GM21360 (cell line): ENCODE measurements around the gene ZDHHC16.
"Not testable (repeated sequence)": the region's sequence is repeated elsewhere in the genome, so short reads cannot be mapped to it uniquely, and the experiment has no call there.

Source experiments
- ATAC-seq: cut with Tn5 transposase; IDR thresholded peaks from one replicate; pipeline ENCODE4 v1.9.1; 2021; ENCODE audit warnings: mild to moderate bottlenecking, moderate library complexity; ENCODE audit not compliant: unreplicated experiment

ZDHHC16 gene

GRCh38 chr10:97434055-97434454 is 11.9 kb upstream of the ZDHHC16 start:
- no peak for ATAC-seq

- no peak for ATAC-seq
These were observed 11.4 kb upstream of the ZDHHC16 start for GRCh38 chr10:97434557-97434956.

- no peak for ATAC-seq
These were observed 10.8 kb upstream of the ZDHHC16 start for GRCh38 chr10:97435211-97435610.

GRCh38 chr10:97442277-97442676 is 3.7 kb upstream of the ZDHHC16 start:
- no peak for ATAC-seq

GRCh38 chr10:97444212-97444611 is 1.8 kb upstream of the ZDHHC16 start:
- ATAC-seq, result no peak

- ATAC-seq, result no peak
These were observed 636 bp upstream of the ZDHHC16 start for GRCh38 chr10:97445357-97445721.

- ATAC-seq, result no peak
These were observed 4.9 kb downstream of the ZDHHC16 start for GRCh38 chr10:97450828-97451227.

- ATAC-seq, result no peak
These were observed 5.6 kb downstream of the ZDHHC16 start for GRCh38 chr10:97451605-97452004.

- no peak for ATAC-seq
These were observed 6.4 kb downstream of the ZDHHC16 start for GRCh38 chr10:97452352-97452751.

- no peak for ATAC-seq
These were observed 8.5 kb downstream of the ZDHHC16 start for GRCh38 chr10:97454330-97455036.

GRCh38 chr10:97456034-97456685 is 10.2 kb downstream of the ZDHHC16 start:
- no peak for ATAC-seq

GRCh38 chr10:97456686-97457065 is 10.7 kb downstream of the ZDHHC16 start:
- ATAC-seq, result no peak

GRCh38 chr10:97459111-97459510 is 13.1 kb downstream of the ZDHHC16 start:
- ATAC-seq, result no peak

GRCh38 chr10:97459933-97460332 is 14.0 kb downstream of the ZDHHC16 start:
- ATAC-seq, result no peak

- no peak for ATAC-seq
These were observed 16.3 kb downstream of the ZDHHC16 start for GRCh38 chr10:97462309-97462708.

GRCh38 chr10:97463363-97464132 is 17.6 kb downstream of the ZDHHC16 start:
- ATAC-seq, result no peak

- ATAC-seq, result no peak
These were observed 18.3 kb downstream of the ZDHHC16 start for GRCh38 chr10:97464226-97464625.

- ATAC-seq, result no peak
These were observed 20.0 kb downstream of the ZDHHC16 start for GRCh38 chr10:97465982-97466381.

GRCh38 chr10:97466755-97467154 is 20.8 kb downstream of the ZDHHC16 start:
- ATAC-seq, result no peak

GRCh38 chr10:97468162-97468561 is 22.2 kb downstream of the ZDHHC16 start:
- no peak for ATAC-seq

- ATAC-seq, result not testable (repeated sequence)
These were observed 22.8 kb downstream of the ZDHHC16 start for GRCh38 chr10:97468781-97469180.

- ATAC-seq, result no peak
These were observed 28.9 kb downstream of the ZDHHC16 start for GRCh38 chr10:97474918-97475317.
